ENCODE measurements around the gene TULP1.
A peak's percentile ranks its signal among the peaks of the same experiment; 100 is the strongest.

The TULP1 gene

GRCh38 chr6:35454391-35455110 is 58.1 kb downstream of the TULP1 start:
- no peak for DNase-seq

GRCh38 chr6:35453236-35453635 is 59.5 kb downstream of the TULP1 start:
- no peak for DNase-seq

DNA sequence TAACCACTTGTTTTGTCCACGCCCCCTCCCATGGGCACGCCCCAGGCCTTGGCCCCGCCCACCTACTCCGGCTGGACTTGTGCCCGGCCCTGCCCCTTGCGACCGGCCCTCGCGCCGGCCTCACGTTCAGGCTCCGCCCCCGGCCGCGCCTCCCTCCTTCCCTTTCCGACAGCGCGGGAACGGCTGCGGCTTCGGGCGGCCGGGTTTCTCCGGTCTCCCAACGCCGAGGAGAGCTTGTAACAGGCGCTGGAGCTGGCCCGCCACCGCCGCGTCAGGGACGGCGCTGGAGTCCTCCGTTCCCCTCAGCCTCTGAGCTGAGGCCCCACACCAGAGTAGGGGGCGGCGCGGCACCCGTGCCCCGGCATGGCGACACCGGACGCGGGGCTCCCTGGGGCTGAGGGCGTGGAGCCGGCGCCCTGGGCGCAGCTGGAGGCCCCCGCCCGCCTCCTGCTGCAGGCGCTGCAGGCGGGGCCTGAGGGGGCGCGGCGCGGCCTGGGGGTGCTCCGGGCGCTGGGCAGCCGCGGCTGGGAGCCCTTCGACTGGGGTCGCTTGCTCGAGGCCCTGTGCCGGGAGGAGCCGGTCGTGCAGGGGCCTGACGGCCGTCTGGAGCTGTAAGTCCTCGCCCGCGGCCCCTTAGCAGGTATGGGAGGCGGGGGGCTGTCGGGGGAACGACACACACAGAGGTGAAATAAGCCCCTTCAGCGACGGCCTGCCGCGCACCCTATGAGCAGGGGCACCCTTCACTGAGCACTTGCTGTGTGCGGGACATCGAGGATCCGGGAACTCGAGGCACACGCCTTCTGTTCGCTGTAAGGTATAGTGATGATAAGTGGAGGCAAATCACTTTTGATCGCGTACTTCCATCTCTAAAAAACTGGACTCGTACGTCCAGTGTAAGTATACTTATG is 60.3 kb downstream of the TULP1 start, which contains the start of gene FANCE:
FANCE (plus strand) TSS at position 156 of the 908 bp plus-strand sequence; CDS start at position 364, 208 bp downstream.
- DNase-seq = peak; percentile 91

- DNase-seq = no peak
Observed at GRCh38 chr6:35451354-35452182, 61.1 kb downstream of the TULP1 start.

- DNase-seq = no peak
Observed at GRCh38 chr6:35449287-35449881, 63.3 kb downstream of the TULP1 start.

- DNase-seq = no peak
Observed at GRCh38 chr6:35448191-35448590, 64.5 kb downstream of the TULP1 start.

All from NK-92 treated with Interleukin-12 subunit alpha and Interleukin-12 subunit beta, amount 100 ng/mL, for 24 hours (cell line).